Neural cell (in vitro differentiated cells): ENCODE measurements around the gene CDH16. TPM values are rescaled to one million over a fixed set of nuclear protein-coding genes. Genes with fewer than 3 reads are reported as not detected.

Experiments
- H2AFZ ChIP-seq: fragments of 200-600, 300-800 bp; sonication (generic), shearing (Covaris generic); 2 replicates; pipeline ENCODE4 v1.6.0; 2014; ENCODE audit warnings: low read depth, mild to moderate bottlenecking, antibody characterized with exemption, low read length, moderate library complexity
- H3F3A ChIP-seq: fragments of 200-600 bp; shearing (Covaris generic); 2 replicates; pipeline ENCODE4 v1.6.1; 2016; ENCODE audit warnings: mild to moderate bottlenecking, moderate library complexity, mixed read lengths, antibody characterized with exemption, low read length; ENCODE audit not compliant: insufficient read depth, poor library complexity, severe bottlenecking
- H3K27ac ChIP-seq: fragments of 200-600, 300-800 bp; sonication (generic), shearing (Covaris generic); 2 replicates; pipeline ENCODE4 v1.5.1; 2014; ENCODE audit warnings: mild to moderate bottlenecking, low read length, moderate library complexity
- H3K27me3 ChIP-seq: fragments of 300-800, 200-600 bp; sonication (generic), shearing (Covaris generic); 2 replicates; pipeline ENCODE4 v1.6.0; 2014; ENCODE audit warnings: mild to moderate bottlenecking, low read depth, low read length, moderate library complexity; ENCODE audit not compliant: insufficient read depth
- H3K36me3 ChIP-seq: fragments of 300-800, 200-600 bp; sonication (generic), shearing (Covaris generic); 2 replicates; pipeline ENCODE4 v1.5.1; 2014; ENCODE audit warnings: mild to moderate bottlenecking, antibody characterized with exemption, low read length, moderate library complexity; ENCODE audit not compliant: insufficient read depth
- H3K4me2 ChIP-seq: fragments of 300-800, 200-600 bp; sonication (generic), shearing (Covaris generic); 2 replicates; pipeline ENCODE4 v1.6.0; 2014; ENCODE audit warnings: mild to moderate bottlenecking, low read length
- H3K4me3 ChIP-seq: fragments of 300-800, 200-600 bp; sonication (generic), shearing (Covaris generic); 2 replicates; pipeline ENCODE4 v1.5.1; 2014; ENCODE audit warnings: mild to moderate bottlenecking, low read length, moderate library complexity
- H3K79me2 ChIP-seq: fragments of 200-600 bp; shearing (Covaris generic); replicated peaks from 2 replicates; pipeline ENCODE4 v1.6.0; 2014; ENCODE audit warnings: mild to moderate bottlenecking, low read length, moderate library complexity; ENCODE audit not compliant: insufficient read depth
- H3K9ac ChIP-seq: fragments of 300-800, 200-600 bp; sonication (generic), shearing (Covaris generic); 2 replicates; pipeline ENCODE4 v1.6.1; 2016; ENCODE audit warnings: mild to moderate bottlenecking, low read length, mixed read lengths
- H3K9me2 ChIP-seq: fragments of 200-600 bp; shearing (Covaris generic); 2 replicates; pipeline ENCODE4 v1.6.1; 2016; ENCODE audit warnings: mild to moderate bottlenecking, low read length, mixed read lengths; ENCODE audit not compliant: insufficient read depth
- H3K9me3 ChIP-seq: fragments of 200-600, 300-800 bp; sonication (generic), shearing (Covaris generic); 2 replicates; pipeline ENCODE4 v1.6.1; 2016; ENCODE audit warnings: mild to moderate bottlenecking, mixed run types, low read length, moderate library complexity, mixed read lengths
- H4K20me1 ChIP-seq: fragments of 200-600 bp; shearing (Covaris generic); 2 replicates; pipeline ENCODE4 v1.6.1; 2016; ENCODE audit warnings: mild to moderate bottlenecking, mixed run types; ENCODE audit not compliant: insufficient read depth
- CTCF ChIP-seq: fragments of 450-650 bp; IDR thresholded peaks from 2 replicates; pipeline ENCODE4 v1.5.1; 2014; ENCODE audit warnings: antibody characterized with exemption, mild to moderate bottlenecking, moderate library complexity; ENCODE audit not compliant: poor library complexity, severe bottlenecking
- EP300 ChIP-seq: fragments of 450-650 bp; conservative IDR thresholded peaks from 2 replicates; pipeline ENCODE4 v1.6.1; 2014; ENCODE audit warnings: antibody characterized with exemption, mild to moderate bottlenecking, moderate library complexity; ENCODE audit not compliant: poor library complexity, severe bottlenecking
- EZH2 ChIP-seq: fragments of 200-600, 300-800 bp; shearing (Covaris generic), sonication (generic); IDR thresholded peaks from 2 replicates; pipeline ENCODE4 v1.6.1; 2014; ENCODE audit warnings: antibody characterized with exemption, low read length, borderline replicate concordance, mild to moderate bottlenecking; ENCODE audit not compliant: insufficient read depth, poor library complexity, severe bottlenecking
- MXI1 ChIP-seq: fragments of 450-650 bp; conservative IDR thresholded peaks from 2 replicates; pipeline ENCODE4 v1.6.1; 2014; ENCODE audit warnings: antibody characterized with exemption, mild to moderate bottlenecking; ENCODE audit not compliant: poor library complexity, severe bottlenecking
- POLR2AphosphoS5 ChIP-seq: IDR thresholded peaks from 2 replicates; pipeline ENCODE4 v1.6.1; 2012
- RAD21 ChIP-seq: fragments of 450-650 bp; conservative IDR thresholded peaks from 2 replicates; pipeline ENCODE4 v1.6.1; 2014; ENCODE audit warnings: antibody characterized with exemption, mild to moderate bottlenecking, moderate library complexity
- REST ChIP-seq: IDR thresholded peaks from 2 replicates; pipeline ENCODE4 v1.6.1; 2012; ENCODE audit warnings: borderline replicate concordance
- SMC3 ChIP-seq: fragments of 450-650 bp; conservative IDR thresholded peaks from 2 replicates; pipeline ENCODE4 v1.6.1; 2014; ENCODE audit warnings: antibody characterized with exemption, mild to moderate bottlenecking, moderate library complexity; ENCODE audit not compliant: poor library complexity
- TAF1 ChIP-seq: IDR thresholded peaks from 2 replicates; pipeline ENCODE4 v1.6.1; 2012; ENCODE audit warnings: low read depth
- polyA plus RNA-seq: library from polyadenylated mRNA; depleted of rRNA; stranded (reverse); fragments of >200 nt; gene quantifications from 2 replicates; pipeline ENCODE4 v1.2.3, GENCODE V29; 2014

Gene CDH16
- polyA plus RNA-seq, 1 donor from 2014 or later: not detected

GRCh38 chr16:66960270-66960669 is 41.6 kb upstream of the CDH16 start:
- H3K9me3 ChIP-seq: no peaks in the 10 kb centered on the region
- no peaks in the 10 kb centered on the region for H3K9me2 ChIP-seq
- no peak overlapping the region for H3K9ac ChIP-seq
- TF ChIP-seq CTCF: no peak
- TF ChIP-seq MXI1: no peak
- TF ChIP-seq EZH2: no peak
- TF ChIP-seq SMC3: no peak
- TF ChIP-seq REST: no peak
- no peak for TF ChIP-seq TAF1
- no peak for TF ChIP-seq POLR2AphosphoS5
- TF ChIP-seq EP300: no peak
- TF ChIP-seq RAD21: no peak
- no peak overlapping the region for H3K27ac ChIP-seq
- no peak overlapping the region for H3K4me2 ChIP-seq
- H3K79me2 ChIP-seq: no peaks in the 10 kb centered on the region
- no peak overlapping the region for H3K4me3 ChIP-seq
- H3K27me3 ChIP-seq: no peaks in the 10 kb centered on the region
- no peaks in the 10 kb centered on the region for H3F3A ChIP-seq
- no peaks in the 10 kb centered on the region for H4K20me1 ChIP-seq
- H2AFZ ChIP-seq: no peak overlapping the region
- H3K36me3 ChIP-seq: no peaks in the 10 kb centered on the region

GRCh38 chr16:66959704-66960161 is 41.0 kb upstream of the CDH16 start:
- no peak overlapping the region for H3K27ac ChIP-seq
- TF ChIP-seq MXI1: no peak
- no peak for TF ChIP-seq RAD21
- no peak for TF ChIP-seq POLR2AphosphoS5
- no peak for TF ChIP-seq SMC3

More at GRCh38 chr16:66959704-66960161, 41.0 kb upstream of the CDH16 start:
- Histone ChIP-seq H3K9ac (no peak overlapping the region), H3K4me3 (no peak overlapping the region), H3K4me2 (no peak overlapping the region), H4K20me1 (no peaks in the 10 kb centered on the region), H3F3A (no peaks in the 10 kb centered on the region), H3K9me2 (no peaks in the 10 kb centered on the region), H2AFZ (no peak overlapping the region), H3K79me2 (no peaks in the 10 kb centered on the region), H3K27me3 (no peaks in the 10 kb centered on the region), H3K9me3 (no peaks in the 10 kb centered on the region), H3K36me3 (no peaks in the 10 kb centered on the region)
